AG08395 (cell line): ENCODE data around the gene ZNF320.
A peak's percentile ranks its signal among the peaks of the same experiment; 100 is the strongest.
"Not testable (repeated sequence)": the region's sequence is repeated elsewhere in the genome, so short reads cannot be mapped to it uniquely, and the experiment has no call there.

Experiments used
- DNase-seq: peaks from one replicate; pipeline ENCODE4 v3.0.0; 2012; ENCODE audit warnings: mixed read lengths, low spot score

The ZNF320 gene

DNA sequence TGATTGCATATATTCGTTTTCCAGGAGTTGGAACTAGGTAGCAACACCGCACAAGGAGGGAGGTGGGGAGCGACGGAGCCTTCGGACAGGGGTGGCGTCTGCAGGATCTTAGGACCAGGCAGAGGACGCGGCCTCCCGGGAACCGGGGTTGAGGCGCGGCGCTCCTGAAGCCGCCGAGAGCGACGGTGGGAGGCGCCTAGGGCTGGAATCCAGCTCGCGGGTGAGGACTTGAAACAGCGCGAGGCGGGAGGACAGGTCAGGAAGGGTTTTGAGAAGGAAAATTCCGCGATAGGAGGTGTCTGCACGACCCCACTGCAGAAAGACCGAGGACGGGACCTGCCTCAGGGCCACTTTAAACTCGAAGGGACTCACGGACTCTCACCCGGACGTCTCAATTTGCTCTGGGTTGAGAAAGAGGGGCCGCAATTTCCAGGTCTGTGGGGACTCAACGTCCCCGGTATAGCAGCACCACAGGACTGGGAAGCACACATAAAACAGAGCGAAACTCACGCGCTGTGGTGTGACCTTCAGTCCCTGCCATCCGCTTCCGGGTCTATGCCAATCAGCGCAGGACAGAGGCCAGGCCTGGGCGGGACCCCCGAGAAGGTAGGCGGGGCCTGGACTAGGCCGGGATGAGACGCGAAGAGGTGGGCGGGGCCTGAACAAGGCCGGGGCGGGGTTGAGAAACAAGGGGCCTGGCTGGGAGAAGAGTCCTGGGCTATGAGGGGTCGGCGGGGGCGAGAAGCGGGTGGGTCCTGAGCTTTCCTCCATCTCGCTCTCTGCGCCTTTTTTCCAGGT, at the start of gene ZNF320:
TSS of gene ZNF320 (minus strand) at position 498 of the 798 bp plus-strand sequence. CDS start 7,380 bp downstream, outside the sequence.
- DNase-seq = peak; percentile 98

GRCh38 chr19:52946322-52947310, 49.2 kb upstream of the ZNF320 start:
- no peak for DNase-seq

GRCh38 chr19:52945652-52946321, 48.4 kb upstream of the ZNF320 start:
- DNase-seq = no peak

GRCh38 chr19:52944703-52945493, 47.5 kb upstream of the ZNF320 start:
- DNase-seq = not testable (repeated sequence)

DNA sequence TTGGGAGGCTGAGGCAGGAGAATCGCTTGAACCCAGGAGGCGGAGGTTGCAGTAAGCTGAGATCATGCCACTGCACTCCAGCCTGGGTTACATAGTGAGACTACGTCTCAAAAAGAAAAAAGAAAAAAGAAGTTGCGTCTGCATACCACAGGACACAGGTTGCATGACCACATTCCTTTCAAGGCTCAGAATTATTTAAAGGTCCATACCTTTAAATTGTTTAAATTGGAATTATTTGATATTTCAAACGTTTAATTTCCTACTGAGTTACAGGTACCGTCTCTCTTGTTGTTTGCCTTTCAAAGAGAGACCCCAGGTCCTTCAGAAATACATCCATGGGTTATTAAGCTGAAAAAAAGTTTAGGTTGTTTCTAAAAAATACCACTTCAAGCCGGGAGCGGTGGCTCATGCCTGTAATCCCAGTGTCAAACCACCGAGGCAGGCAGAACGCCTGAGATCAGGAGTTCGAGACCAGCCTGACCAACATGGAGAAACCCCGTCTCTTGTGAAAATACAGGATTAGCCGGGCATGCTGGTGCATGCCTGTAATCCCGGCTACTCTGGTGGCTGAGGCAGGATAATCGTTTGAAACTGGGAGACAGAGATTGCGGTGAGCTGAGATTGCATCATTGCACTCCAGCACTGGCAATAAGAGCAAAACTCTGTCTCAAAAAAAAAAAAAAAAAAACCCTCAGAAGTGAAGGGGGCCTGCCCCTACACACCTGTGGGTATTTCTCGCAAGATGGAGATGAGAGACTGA, 46.6 kb upstream of the ZNF320 start:
- DNase-seq = no peak

- DNase-seq = no peak
Measured at GRCh38 chr19:52943134-52943883, 45.9 kb upstream of the ZNF320 start.

- DNase-seq = peak; percentile 93
Measured at GRCh38 chr19:52942386-52943133, 45.1 kb upstream of the ZNF320 start.

- DNase-seq = peak; percentile 10
Measured at GRCh38 chr19:52941941-52942385, 44.5 kb upstream of the ZNF320 start.

GRCh38 chr19:52941523-52941922, 44.1 kb upstream of the ZNF320 start:
- DNase-seq = not testable (repeated sequence)

DNA sequence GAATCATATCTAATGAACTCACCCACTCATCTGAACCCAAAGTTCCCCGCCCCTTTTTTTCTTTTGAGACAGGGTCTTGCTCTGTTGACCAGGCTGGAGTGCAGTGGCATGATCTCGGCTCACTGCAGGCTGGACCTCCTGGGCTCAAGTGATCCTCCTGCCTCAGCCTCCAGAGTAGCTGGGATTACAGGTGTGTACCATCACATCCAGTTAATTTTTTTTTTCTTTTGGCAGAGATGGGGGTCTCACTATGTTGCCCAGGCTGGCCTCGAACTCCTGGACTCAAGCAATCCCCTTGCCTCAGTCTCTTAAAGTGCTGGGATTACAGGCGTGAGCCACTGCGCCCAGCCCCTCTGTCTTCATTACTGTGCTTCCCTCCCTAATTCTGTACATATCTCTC, 43.5 kb upstream of the ZNF320 start:
- DNase-seq = not testable (repeated sequence)

GRCh38 chr19:52938761-52939160, 41.3 kb upstream of the ZNF320 start:
- no peak for DNase-seq

DNA sequence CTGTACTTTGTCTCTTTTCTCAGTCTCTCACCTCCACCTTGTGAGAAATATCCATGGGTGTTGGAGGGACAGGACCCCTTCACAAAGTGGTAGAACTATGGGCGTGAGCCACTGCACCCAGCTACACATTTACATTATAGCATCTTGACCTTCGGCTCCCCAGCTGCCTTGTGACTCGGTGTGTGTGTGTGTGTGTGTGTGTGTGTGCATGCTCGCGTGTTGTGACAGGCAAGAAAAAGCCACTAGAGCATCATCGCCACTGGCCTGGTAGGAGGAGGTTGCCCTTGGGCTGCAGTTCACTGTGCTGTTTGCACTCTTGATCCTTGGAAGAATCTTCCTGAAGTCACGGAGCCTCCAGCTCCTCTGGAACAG, 39.5 kb upstream of the ZNF320 start:
- DNase-seq = no peak

DNA sequence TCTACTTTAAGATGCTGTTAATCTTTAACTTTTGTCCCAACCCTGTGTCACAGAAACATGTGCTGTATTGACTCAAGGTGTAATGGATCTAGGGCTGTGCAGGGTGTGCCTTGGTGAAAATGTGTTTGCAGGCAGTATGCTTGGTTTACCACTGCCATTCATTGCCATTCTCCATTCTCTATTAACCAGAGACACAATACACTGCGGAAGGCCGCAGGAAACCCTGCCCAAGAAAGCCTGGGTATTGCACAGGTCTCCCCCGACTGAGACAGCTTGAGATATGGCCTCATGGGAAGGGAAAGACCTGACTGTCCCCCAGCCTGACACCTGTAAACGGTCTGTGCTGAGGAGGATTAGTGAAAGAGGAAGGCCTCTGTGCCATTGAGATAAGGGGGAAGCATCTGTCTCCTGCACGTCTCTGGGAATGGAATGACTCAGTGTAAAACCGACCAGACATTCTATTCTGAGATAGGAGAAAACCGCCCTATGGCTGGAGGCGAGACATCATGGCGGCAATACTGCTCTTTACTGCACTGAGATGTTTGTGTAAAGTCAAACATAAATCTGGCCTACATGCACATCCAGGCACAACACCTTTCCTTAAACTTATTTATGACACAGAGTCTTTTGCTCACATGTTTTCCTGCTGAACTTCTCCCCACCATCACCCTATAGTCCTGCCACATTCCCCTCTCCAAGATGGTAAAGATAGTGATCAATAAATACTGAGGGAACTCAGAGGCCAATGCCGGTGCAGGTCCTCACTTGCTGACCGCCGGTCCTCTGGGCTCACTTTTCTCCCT, 38.9 kb upstream of the ZNF320 start:
- no peak for DNase-seq

- DNase-seq = no peak
Measured at GRCh38 chr19:52935434-52935833, 38.0 kb upstream of the ZNF320 start.

GRCh38 chr19:52924641-52925040, 27.2 kb upstream of the ZNF320 start:
- not testable (repeated sequence) for DNase-seq

- DNase-seq = no peak
Measured at GRCh38 chr19:52923778-52924593, 26.6 kb upstream of the ZNF320 start.
